ENCODE measurements around the gene TMEM129.

TMEM129 gene

DNA sequence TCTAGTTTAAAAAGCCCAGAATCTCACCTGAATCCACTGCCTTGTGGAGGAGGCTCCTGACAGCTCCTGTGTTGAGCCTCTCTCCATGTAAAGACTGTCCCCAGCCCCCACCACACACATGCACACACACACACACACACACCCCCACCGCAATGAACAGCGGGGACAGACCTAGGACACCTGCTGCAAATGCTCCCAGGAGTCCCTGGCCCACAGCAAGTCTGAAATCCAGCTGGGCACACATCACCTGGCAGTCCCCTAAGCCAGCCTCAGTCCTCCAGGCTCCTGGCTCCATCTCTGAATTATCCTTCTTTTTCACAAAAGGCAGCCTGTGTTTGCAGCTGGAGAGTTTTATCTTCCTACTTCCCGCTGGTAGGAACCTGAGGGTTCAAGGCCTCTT, 30.4 kb downstream of the TMEM129 start:
- no peak overlapping the region for H3K4me3 ChIP-seq (ENCODE audit: low read depth, low read length)

DNA sequence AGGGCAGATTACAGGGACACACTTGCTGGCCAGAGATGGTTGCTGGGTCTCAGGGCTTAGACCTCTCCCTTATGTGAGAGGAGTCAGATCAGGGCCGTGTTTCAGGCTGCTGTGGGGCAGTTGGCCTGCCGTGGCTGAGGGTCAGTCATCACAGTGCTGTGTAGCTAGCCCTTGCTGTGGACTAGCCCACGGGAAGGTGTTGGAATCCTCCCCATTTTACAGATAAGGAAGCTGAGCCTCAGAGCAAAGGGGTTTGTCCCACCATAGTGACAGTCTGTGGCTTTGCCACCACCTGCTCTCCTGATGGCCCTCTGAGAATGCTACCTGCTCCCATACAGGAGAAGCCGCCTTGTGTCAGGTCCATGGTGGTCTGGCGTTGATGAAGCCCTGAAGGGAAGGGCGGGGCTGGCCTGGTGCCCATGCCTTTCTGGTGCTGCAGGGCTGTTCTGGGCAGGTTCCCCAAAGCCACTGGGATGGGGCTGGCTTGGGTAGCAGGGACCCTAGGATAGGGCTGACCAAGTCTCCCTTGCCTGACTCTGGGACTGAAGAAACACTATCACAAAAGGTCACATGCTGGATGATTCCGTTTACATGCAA, 34.6 kb downstream of the TMEM129 start:
- TF ChIP-seq, protein P1, sequence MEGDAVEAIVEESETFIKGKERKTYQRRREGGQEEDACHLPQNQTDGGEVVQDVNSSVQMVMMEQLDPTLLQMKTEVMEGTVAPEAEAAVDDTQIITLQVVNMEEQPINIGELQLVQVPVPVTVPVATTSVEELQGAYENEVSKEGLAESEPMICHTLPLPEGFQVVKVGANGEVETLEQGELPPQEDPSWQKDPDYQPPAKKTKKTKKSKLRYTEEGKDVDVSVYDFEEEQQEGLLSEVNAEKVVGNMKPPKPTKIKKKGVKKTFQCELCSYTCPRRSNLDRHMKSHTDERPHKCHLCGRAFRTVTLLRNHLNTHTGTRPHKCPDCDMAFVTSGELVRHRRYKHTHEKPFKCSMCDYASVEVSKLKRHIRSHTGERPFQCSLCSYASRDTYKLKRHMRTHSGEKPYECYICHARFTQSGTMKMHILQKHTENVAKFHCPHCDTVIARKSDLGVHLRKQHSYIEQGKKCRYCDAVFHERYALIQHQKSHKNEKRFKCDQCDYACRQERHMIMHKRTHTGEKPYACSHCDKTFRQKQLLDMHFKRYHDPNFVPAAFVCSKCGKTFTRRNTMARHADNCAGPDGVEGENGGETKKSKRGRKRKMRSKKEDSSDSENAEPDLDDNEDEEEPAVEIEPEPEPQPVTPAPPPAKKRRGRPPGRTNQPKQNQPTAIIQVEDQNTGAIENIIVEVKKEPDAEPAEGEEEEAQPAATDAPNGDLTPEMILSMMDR (IDR thresholded peaks at IDR 0.05; ENCODE audit: low read depth, low read length): no peak
- no peak overlapping the region for H3K4me3 ChIP-seq (ENCODE audit: low read depth, low read length)

More for the DNA sequence above, 30.4 kb downstream of the TMEM129 start:
- TF ChIP-seq, protein P1 (IDR thresholded peaks at IDR 0.05; ENCODE audit: low read depth, low read length): no peak

DNA sequence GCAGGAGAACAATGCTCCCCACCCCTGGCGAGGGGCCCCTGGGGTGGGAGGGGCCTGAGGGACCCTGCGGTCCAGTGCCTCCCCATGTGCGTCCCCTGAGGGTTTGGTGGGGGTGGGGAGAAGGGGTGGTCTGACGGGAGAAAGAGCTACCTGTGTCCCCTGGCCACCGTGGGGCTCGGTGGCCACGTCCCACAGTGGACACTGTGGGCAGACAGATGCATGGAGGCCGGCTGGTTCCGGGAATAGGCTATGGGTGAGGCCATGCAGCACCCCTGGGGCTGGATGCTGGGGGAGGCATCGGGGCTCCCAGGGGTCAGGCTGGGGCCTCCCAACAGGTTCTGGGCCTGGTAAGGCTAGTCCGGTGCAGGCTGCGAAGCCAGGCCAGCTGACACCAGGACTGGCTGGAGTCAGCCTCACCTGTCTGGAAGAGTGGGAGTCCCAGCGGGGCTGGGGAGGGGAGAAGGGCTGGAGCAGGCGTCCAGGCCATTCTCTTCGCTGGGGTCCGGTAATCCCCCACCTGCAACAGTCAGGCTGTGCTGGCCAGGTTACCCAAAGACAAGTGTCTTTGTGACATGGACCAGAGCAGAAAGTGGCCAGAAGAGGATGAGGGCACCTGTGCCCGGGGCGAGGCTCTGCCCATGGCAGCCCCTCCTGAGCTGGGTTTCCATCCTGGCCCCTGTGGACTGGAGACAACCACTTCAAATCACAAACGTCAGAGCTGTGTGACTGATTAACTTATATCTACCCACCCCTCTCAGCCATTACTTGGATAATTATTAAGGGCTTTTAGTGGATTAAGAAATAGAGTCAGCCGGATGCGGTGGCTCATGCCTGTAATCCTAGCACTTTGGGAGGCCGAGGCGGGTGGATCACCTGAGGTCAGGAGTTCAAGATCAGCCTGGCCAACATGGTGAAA, 35.6 kb downstream of the TMEM129 start:
- TF ChIP-seq, protein P1 (IDR thresholded peaks at IDR 0.05; ENCODE audit: low read depth, low read length): no peak
- H3K4me3 ChIP-seq (ENCODE audit: low read depth, low read length): no peak overlapping the region

DNA sequence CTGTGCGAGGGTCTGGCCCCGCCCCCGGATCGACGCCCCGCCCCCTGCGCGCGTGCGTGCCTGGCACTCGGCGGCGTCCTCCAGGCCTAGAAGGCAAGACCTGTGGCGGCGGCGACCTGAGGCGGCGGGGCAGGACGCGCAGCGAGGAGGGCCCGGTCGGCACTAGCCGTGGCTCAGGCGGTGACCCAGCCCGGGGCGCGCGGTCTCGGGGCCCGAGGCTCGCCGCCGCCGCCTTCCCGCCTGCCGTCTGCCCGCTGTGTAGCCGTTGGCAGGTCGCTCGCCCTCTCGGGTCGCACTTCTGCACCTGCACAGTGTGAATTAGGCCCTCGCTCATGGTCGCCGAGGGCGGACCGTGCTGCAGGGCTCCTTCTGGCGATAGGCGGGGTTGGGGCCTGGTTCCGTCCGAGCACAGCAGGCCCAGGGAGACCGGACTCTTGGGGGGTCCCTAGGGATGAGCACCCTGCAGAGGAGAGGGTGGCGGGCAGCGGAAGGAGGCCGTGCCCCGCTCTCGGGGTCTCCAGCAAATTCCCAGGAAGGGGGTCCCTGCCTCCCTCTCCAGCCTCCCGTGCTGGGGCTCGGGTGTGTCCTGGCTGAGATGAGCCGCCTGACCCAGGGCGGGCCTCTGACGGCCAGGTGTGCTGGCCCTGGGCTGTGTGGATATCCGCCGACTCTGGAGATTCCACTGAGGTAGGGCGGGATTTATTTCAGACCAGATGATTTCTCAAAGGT, 36.5 kb downstream of the TMEM129 start:
- TF ChIP-seq, protein P1 (IDR thresholded peaks at IDR 0.05; ENCODE audit: low read depth, low read length): no peak
- no peak overlapping the region for H3K4me3 ChIP-seq (ENCODE audit: low read depth, low read length)

DNA sequence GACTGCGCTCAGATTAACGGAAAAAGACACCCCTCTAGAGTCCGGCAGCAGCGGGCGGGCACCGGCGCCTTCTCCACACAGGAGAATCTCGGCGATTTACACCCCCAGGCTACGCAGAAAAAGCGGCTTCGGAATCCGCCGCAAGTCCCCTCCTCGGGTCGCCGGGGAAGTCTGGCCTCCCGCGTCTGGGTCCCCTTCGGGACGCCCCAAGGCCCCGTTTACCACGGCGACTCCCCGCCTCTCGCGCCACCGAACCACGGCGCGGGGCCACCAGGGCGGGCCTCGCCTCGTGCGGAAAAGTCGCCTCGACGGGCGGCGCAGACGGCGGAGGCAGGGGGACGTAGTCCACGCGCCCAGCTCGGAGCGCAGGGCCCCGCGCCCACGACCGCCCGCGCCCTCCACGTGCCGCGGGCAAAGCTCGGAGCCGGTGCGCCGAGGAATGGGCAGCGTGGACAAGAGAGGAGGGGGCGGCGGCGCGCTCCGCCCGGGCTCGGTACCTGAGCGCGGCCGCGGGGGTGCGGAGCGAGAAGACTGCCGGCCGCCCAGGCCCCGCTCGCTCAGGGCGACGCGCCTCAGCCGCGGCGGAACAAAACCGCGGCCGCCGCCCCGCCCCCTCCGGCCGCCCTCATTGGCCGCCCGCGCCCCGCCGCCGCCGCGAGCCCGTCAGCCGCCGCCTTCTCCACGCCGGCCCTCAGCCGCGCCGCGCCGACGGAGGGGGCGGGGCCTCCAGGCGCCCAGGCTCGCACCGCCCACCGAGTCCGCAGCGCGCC, 37.2 kb downstream of the TMEM129 start, which contains the start of gene FAM53A:
Gene FAM53A (minus strand): TSS at position 578 of the 770 bp plus-strand sequence. CDS start 15,572 bp downstream, outside the sequence.
- peak within 1 kb of the TSS; percentile 61 for H3K4me3 ChIP-seq (ENCODE audit: low read depth, low read length)
- TF ChIP-seq, protein P1 (IDR thresholded peaks at IDR 0.05; ENCODE audit: low read depth, low read length): no peak

DNA sequence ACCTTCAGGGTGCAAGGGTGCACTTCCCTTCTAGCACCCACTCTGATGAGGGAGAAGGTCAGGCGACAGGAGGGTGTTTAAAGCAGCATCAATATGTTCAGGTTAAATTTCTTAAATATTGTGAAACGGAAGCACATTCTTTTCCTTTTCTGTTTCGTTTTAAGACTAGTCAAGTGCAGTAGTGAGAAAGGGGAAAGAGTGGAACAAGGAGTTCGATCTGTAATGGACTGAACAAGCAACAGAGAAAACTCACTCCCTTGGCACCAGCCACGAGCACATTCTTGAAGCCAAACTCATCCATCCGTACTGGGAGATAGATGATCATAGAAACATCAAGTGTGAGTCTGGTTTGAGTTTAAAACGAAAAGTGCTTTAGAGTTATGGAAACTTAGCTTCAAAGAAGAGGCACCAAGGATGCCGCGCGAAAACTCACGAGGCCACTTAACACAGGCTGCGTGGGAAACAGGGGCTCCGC, 37.8 kb downstream of the TMEM129 start:
- TF ChIP-seq, protein P1 (IDR thresholded peaks at IDR 0.05; ENCODE audit: low read depth, low read length): no peak
- H3K4me3 ChIP-seq (ENCODE audit: low read depth, low read length): peak overlapping the region; percentile 61

Measured in WI38 (cell line).